ENCODE measurements around the gene KRTAP10-9.
"Not testable (repeated sequence)": the region's sequence is repeated elsewhere in the genome, so short reads cannot be mapped to it uniquely, and the experiment has no call there.

Gene KRTAP10-9

GRCh38 chr21:44615911-44616590 is 10.8 kb upstream of the KRTAP10-9 start:
- no peak for DNase-seq

DNA sequence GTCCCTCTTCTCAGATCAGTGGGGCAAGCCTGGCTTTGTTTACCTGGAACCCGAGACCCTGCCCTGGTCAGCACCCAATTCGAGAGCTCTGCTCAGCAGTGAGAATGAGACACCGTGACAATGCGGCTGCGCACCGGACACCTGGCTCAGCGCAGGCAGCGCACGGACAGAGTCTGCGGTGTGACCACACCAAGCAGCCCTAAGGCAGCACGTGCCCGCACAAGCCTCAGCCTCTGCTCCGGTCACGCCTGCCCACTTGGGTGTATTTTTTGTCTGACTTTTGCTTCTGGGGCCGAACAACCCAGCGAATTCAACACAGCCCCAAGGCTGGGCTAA is 10.3 kb upstream of the KRTAP10-9 start:
- no peak for DNase-seq

GRCh38 chr21:44617071-44617501 is 9.8 kb upstream of the KRTAP10-9 start:
- DNase-seq = no peak

GRCh38 chr21:44618504-44618903 is 8.4 kb upstream of the KRTAP10-9 start:
- DNase-seq = no peak

GRCh38 chr21:44618909-44619308 is 8.0 kb upstream of the KRTAP10-9 start:
- no peak for DNase-seq

DNA sequence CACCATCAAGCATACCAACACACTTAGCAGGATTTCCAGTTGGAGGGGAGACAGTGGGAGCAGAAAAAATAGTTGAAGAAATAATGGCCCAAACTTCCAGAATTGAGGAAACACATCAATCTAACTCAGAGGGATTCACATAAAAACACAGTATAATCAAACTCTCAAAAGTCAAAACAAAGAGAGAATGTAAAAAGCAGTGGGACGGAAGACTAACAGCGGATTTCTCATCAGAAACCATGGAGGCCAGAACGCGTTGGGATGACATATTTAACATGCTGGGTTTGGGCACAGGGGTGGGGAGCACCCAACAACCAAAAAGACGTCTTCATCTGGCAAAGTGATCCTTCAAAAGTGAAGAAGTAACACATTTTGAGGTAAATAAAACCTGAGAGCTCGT is 7.0 kb upstream of the KRTAP10-9 start:
- no peak for DNase-seq

GRCh38 chr21:44623575-44623974 is 3.3 kb upstream of the KRTAP10-9 start:
- DNase-seq = no peak

DNA sequence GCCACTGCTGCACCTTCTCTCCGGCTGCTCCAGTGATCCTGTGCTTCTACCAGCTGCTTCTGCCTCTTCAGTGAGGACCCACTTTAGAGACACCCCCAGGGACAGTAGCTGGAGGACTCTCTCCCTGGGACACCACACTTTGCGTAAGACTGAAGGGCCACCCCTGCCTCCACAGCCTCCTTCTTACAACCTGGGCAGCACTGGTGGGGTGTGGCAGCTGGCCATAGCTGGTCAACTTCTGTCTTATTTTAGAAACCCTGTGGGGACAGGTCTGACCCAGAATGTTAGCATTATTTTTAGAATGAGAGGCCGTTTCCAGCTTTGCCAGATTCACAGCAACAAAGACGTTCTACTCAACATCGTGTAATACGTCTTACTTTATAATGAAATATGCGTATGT is 1.1 kb upstream of the KRTAP10-9 start:
- no peak for DNase-seq

DNA sequence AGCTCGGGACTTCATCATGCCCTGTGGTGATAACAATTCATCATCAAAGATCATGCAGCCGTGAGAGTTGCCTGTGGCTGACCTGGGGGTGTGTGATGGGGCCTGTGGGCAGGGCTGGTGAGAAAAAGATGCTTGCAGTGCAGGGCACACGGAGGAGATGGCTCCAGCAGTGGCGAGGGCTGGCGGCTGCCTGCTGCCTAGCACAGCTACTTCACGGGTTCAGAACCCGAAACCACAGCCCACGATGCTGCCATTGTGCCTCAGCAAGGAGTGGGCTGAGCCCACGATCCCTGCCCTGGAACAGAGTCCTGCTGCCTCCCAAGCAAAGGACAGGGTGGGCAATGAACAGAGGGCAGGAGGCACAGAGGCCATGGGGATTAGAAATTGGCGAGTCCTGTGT is 631 bp upstream of the KRTAP10-9 start:
- DNase-seq = no peak

DNA sequence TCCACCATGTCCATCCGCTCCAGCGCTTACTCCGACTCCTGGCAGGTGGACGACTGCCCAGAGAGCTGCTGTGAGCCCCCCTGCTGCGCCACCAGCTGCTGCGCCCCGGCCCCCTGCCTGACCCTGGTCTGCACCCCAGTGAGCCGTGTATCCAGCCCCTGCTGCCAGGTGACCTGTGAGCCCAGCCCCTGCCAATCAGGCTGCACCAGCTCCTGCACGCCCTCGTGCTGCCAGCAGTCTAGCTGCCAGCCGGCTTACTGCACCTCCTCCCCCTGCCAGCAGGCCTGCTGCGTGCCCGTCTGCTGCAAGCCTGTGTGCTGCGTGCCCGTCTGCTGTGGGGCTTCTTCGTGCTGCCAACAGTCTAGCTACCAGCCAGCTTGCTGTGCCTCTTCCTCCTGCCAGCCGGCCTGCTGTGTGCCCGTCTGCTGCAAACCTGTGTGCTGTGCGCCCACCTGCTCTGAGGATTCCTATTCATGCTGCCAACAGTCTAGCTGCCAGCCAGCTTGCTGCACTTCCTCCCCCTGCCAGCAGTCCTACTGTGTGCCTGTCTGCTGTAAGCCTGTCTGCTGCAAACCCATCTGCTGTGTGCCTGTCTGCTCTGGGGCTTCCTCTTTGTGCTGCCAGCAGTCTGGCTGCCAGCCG is 409 bp downstream of the KRTAP10-9 start:
- DNase-seq = not testable (repeated sequence)

DNA sequence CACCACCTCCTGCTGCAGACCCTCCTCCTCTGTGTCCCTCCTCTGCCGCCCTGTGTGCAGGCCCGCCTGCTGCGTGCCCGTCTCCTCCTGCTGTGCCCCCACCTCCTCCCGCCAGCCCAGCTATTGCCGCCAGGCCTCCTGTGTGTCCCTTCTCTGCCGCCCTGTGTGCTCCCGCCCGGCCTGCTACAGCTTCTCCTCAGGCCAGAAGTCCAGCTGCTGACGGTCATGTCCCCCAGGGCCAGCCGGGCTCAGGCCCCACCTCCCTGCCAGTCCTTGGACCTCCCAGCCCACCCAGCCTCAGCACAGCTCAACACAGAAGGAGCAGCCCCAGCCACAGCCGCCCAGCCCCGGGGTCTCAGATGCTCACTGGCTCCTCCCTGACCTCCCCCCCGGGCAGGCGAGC is 939 bp downstream of the KRTAP10-9 start:
- DNase-seq = not testable (repeated sequence)

- no peak for DNase-seq
These were observed 2.0 kb downstream of the KRTAP10-9 start for GRCh38 chr21:44628707-44629391.

GRCh38 chr21:44630440-44630839 is 3.5 kb downstream of the KRTAP10-9 start:
- no peak for DNase-seq

GRCh38 chr21:44632067-44632466 is 5.2 kb downstream of the KRTAP10-9 start:
- DNase-seq = no peak

DNA sequence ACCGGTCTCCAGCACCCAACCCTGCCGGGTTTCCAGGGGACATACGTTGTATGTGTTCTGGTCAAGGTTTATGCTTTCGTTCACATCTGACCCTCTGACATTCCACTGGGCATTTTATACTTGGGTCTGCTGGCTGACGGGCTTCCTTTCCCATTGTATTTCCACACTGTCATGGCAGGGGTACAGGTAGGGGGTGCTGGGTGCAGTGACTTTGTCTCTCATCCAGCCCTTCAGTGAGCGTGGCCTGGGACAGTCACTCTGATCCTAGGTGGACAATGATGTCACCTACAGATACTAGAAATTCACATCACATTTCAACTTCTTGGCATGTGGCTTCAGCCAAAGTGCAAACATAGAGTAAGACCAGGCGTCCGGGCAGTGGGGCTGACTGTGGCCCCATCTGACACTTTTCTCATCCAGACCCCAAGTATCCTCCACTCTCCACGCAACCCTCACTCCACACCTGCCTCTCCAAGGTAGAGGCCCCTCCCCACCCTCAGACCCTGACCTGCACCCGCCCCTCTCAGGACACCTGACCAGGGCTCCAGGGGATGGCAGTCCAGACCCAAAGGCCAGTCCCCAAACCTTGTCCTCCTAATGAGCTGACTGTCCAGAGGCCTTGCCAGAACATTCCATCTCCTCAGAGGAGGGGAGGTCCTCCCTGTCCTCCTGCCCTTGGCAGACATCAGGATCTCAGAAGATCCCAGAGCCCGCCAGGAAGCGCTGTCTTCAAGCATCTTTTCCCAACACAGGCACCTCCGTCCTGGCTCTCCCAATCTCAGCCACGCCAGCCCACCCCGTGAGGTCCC is 9.5 kb downstream of the KRTAP10-9 start:
- DNase-seq = no peak

- no peak for DNase-seq
These were observed 10.3 kb downstream of the KRTAP10-9 start, which contains the start of gene KRTAP10-10 for GRCh38 chr21:44637018-44637850. Gene KRTAP10-10, plus strand, starts transcription at chr21:44637356. Its CDS starts 62 bp downstream, at chr21:44637418.

DNA sequence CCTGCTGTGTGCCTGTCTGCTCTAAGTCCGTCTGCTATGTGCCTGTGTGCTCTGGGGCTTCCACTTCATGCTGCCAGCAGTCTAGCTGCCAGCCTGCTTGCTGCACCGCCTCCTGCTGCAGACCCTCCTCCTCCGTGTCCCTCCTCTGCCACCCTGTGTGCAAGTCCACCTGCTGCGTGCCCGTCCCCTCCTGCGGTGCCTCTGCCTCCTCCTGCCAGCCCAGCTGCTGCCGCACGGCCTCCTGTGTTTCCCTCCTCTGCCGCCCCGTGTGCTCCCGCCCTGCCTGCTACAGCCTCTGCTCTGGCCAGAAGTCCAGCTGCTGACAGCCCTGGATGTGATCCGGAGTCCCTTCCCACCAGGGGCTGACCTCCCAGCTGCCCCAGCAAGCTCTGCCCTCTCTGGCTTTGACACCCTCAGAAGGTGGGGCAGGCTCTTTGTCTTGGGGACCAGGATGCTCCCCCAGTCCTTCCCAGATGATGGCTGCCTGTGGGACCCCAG is 11.0 kb downstream of the KRTAP10-9 start:
- not testable (repeated sequence) for DNase-seq

DNA sequence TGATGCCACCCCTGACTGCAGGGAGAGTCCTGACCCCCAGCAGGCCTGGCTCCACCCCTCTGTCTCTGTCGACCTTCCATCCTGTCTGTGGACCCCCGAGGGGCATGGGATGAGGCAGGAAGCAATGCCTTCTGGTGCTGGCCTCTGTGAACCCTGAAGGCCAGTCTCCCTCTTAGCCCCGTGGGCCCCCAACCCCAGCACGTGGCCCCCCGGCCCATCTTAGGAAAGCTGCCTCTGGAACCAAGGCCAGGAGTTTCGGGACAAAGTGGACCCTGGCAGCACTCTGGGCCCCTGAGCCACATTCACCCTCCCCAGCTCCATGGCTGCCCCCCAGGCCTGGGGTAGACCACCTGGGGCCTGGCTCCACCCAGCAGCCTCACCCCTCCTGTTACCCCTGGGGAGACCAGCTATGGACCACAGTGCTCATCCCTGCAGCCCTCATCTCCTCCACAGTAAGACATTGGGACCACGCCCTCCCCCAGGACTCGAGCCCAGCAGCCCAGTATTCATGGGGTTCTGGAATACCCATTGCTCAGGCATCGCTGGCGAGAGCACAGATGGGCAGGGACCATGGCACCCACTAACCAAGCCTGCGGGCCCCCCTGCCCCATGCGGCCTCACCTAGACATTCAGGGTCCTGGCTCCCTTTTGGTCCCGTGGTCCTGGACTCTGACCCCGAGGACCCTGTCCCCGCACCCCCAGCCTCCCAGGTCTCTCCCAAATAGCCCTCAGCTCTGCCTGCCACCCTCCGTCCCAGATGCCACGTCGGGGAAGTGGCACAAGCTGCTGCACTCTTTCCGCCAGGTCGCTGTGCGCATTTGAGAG is 11.8 kb downstream of the KRTAP10-9 start:
- not testable (repeated sequence) for DNase-seq

- no peak for DNase-seq
These were observed 12.4 kb downstream of the KRTAP10-9 start for GRCh38 chr21:44639331-44639655.

DNA sequence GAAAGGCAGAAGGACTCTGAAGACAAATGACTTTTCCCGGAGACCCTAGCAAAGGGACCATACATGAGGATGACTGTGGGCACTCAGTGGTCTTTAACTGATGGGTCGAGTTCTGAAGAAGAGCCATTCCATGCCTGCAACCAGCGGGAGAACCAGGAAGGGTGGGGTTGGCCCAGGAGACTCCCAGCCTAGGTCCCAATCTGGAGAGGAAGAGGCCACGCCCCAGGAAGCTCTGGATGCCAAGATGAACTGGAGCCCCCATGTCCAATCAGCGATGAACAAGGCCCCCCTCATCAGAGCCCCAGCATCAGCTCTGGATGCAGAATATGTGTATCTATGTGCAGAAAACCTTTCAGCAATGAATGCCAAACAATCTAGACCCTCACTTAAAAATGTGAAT is 13.9 kb downstream of the KRTAP10-9 start:
- no peak for DNase-seq

- DNase-seq = no peak
These were observed 16.9 kb downstream of the KRTAP10-9 start for GRCh38 chr21:44643741-44644310.
